Measurements from ENCODE around the gene CELF3. TPM values are rescaled to one million over a fixed set of nuclear protein-coding genes. Genes with fewer than 3 reads are reported as not detected.
A peak's percentile ranks its signal among the peaks of the same experiment; 100 is the strongest.

CELF3 gene
- total and polyA plus RNA-seq, 9 of the 15 experiments (the other 6 are each of a cell fraction or from before 2014, with no cell fraction given), result not detected

DNA sequence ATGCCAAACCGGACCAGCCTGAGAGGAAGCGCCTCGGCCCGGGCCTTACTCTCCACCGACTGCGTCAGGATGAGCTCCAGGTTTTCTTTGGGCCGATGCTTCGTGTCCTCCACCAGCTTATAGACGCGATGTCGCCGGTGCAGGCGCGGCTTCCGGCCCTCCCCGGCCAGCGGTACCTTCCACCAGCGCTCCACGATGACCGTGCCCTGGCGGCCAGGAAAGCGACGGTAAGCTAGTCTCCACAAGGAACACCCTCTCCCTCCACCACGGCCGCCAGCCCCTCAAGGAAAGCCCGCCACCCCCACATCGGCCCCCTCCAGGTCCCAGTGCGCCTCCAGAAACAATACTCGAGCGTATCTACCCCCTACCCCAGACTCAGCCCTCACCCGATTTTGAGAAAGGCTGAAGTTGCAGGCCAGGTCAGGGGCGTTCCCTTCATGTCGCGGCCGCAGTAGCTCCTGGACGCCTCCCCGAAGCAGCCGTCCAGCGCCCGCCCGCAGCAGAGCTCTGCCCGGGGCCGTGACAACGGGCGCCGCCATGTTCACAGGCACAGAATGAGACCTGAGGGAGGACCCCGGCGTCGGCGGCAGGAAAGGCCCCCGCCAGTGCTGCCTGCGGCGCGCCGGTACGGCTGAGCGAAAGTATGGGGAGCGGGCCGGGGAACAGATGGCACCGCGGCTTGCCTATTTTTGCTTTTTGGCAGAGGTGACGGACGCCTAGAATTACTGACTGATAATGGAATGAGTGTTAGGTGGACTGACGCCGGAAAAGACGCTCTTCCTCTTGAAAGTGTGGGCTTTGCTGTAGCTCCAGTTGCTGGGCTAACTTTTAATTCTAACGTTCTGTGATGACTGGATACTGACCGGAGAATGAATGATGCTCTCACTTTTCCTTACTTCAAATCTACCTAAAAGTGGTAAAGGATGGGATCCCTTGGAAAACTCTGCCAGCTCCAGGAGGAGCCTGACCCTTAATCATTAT lies 46.6 kb upstream of the CELF3 start, which contains the start of gene MRPL9 (continued):
- TF ChIP-seq, protein P1, sequence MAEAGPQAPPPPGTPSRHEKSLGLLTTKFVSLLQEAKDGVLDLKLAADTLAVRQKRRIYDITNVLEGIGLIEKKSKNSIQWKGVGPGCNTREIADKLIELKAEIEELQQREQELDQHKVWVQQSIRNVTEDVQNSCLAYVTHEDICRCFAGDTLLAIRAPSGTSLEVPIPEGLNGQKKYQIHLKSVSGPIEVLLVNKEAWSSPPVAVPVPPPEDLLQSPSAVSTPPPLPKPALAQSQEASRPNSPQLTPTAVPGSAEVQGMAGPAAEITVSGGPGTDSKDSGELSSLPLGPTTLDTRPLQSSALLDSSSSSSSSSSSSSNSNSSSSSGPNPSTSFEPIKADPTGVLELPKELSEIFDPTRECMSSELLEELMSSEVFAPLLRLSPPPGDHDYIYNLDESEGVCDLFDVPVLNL (CRISPR knock-in tag; IDR thresholded peaks at IDR 0.05; ENCODE audit: low read depth), result no peak
- TF ChIP-seq, protein P2, sequence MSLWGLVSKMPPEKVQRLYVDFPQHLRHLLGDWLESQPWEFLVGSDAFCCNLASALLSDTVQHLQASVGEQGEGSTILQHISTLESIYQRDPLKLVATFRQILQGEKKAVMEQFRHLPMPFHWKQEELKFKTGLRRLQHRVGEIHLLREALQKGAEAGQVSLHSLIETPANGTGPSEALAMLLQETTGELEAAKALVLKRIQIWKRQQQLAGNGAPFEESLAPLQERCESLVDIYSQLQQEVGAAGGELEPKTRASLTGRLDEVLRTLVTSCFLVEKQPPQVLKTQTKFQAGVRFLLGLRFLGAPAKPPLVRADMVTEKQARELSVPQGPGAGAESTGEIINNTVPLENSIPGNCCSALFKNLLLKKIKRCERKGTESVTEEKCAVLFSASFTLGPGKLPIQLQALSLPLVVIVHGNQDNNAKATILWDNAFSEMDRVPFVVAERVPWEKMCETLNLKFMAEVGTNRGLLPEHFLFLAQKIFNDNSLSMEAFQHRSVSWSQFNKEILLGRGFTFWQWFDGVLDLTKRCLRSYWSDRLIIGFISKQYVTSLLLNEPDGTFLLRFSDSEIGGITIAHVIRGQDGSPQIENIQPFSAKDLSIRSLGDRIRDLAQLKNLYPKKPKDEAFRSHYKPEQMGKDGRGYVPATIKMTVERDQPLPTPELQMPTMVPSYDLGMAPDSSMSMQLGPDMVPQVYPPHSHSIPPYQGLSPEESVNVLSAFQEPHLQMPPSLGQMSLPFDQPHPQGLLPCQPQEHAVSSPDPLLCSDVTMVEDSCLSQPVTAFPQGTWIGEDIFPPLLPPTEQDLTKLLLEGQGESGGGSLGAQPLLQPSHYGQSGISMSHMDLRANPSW (CRISPR knock-in tag; IDR thresholded peaks at IDR 0.05), result no peak
- TF ChIP-seq CCNT2 (IDR thresholded peaks at IDR 0.05; ENCODE audit: borderline replicate concordance, extremely low read depth, insufficient read length, low read depth, low read length) (peak; percentile 57), ZNF778 (CRISPR knock-in tag; IDR thresholded peaks at IDR 0.05) (no peak), ELF1 (tag; IDR thresholded peaks at IDR 0.05) (no peak), ATF7 (IDR thresholded peaks at IDR 0.05) (peak; percentile 68), ZKSCAN1 (IDR thresholded peaks at IDR 0.05; ENCODE audit: low read depth, low read length) (peak; percentile 67), BCOR (IDR thresholded peaks at IDR 0.05) (no peak), WHSC1 (IDR thresholded peaks at IDR 0.05; ENCODE audit: low read length) (no peak), SMC3 (conservative IDR thresholded peaks at IDR 0.05; ENCODE audit: insufficient read depth, low read depth, low read length) (no peak)
- TF ChIP-seq, protein P3, sequence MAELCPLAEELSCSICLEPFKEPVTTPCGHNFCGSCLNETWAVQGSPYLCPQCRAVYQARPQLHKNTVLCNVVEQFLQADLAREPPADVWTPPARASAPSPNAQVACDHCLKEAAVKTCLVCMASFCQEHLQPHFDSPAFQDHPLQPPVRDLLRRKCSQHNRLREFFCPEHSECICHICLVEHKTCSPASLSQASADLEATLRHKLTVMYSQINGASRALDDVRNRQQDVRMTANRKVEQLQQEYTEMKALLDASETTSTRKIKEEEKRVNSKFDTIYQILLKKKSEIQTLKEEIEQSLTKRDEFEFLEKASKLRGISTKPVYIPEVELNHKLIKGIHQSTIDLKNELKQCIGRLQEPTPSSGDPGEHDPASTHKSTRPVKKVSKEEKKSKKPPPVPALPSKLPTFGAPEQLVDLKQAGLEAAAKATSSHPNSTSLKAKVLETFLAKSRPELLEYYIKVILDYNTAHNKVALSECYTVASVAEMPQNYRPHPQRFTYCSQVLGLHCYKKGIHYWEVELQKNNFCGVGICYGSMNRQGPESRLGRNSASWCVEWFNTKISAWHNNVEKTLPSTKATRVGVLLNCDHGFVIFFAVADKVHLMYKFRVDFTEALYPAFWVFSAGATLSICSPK (IDR thresholded peaks at IDR 0.05; ENCODE audit: borderline replicate concordance), result no peak
- TF ChIP-seq, protein P4, sequence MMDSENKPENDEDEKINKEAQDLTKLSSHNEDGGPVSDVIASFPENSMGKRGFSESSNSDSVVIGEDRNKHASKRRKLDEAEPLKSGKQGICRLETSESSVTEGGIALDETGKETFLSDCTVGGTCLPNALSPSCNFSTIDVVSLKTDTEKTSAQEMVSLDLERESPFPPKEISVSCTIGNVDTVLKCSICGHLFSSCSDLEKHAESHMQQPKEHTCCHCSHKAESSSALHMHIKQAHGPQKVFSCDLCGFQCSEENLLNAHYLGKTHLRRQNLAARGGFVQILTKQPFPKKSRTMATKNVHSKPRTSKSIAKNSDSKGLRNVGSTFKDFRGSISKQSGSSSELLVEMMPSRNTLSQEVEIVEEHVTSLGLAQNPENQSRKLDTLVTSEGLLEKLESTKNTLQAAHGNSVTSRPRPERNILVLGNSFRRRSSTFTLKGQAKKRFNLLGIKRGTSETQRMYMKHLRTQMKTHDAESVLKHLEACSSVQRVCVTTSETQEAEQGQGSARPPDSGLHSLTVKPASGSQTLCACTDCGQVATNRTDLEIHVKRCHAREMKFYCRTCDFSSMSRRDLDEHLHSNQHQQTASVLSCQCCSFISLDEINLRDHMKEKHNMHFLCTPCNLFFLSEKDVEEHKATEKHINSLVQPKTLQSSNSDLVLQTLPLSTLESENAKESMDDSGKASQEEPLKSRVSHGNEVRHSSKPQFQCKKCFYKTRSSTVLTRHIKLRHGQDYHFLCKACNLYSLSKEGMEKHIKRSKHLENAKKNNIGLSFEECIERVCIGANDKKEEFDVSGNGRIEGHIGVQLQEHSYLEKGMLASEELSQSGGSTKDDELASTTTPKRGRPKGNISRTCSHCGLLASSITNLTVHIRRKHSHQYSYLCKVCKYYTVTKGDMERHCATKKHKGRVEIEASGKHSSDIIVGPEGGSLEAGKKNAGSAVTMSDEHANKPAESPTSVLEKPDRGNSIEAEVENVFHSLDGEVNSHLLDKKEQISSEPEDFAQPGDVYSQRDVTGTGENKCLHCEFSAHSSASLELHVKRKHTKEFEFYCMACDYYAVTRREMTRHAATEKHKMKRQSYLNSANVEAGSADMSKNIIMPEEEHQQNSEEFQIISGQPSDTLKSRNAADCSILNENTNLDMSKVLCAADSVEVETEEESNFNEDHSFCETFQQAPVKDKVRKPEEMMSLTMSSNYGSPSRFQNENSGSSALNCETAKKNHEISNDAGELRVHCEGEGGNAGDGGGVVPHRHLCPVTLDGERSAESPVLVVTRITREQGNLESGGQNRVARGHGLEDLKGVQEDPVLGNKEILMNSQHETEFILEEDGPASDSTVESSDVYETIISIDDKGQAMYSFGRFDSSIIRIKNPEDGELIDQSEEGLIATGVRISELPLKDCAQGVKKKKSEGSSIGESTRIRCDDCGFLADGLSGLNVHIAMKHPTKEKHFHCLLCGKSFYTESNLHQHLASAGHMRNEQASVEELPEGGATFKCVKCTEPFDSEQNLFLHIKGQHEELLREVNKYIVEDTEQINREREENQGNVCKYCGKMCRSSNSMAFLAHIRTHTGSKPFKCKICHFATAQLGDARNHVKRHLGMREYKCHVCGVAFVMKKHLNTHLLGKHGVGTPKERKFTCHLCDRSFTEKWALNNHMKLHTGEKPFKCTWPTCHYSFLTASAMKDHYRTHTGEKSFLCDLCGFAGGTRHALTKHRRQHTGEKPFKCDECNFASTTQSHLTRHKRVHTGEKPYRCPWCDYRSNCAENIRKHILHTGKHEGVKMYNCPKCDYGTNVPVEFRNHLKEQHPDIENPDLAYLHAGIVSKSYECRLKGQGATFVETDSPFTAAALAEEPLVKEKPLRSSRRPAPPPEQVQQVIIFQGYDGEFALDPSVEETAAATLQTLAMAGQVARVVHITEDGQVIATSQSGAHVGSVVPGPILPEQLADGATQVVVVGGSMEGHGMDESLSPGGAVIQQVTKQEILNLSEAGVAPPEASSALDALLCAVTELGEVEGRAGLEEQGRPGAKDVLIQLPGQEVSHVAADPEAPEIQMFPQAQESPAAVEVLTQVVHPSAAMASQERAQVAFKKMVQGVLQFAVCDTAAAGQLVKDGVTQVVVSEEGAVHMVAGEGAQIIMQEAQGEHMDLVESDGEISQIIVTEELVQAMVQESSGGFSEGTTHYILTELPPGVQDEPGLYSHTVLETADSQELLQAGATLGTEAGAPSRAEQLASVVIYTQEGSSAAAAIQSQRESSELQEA (IDR thresholded peaks at IDR 0.05; ENCODE audit: low read depth), result 0 out of 2 replicates have a peak, but pooled peaks have one; percentile 14
